ENCODE results near the gene ABCD4. TPM values are rescaled to one million over a fixed set of nuclear protein-coding genes. Genes with fewer than 3 reads are reported as not detected.

Gene ABCD4
- total and polyA plus RNA-seq, 2 experiments from 2014 or later = 60.5 to 73.1 TPM

DNA sequence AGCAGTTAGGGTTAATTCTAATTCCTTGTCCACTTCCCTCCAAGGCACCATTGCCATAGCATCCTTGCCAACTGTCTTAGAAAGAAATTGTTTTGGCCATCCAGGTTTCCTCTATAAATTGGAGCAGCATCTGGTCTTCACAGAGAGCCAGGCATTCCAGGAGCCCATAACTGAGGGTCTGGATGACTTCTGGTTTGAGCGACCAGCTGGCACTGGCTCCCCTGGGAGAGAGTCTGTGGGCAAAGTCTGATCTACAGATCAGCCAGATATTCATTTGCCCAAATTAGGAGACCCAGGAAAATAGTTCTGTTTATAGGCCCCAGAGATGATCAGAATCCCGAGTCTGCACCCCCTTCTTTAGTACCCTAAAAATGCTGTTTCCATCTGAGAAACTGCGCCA lies 47.5 kb downstream of the ABCD4 start:
- no peak overlapping the region for H3K4me2 ChIP-seq
- DNase-seq (ENCODE audit: low spot score) (no peak), ATAC-seq (no peak)
- H3K27me3 ChIP-seq (ENCODE audit: insufficient read depth) = peaks cover 28% of the 10 kb centered on the region
- no peak overlapping the region for H3K27ac ChIP-seq (ENCODE audit: low read depth)
- H4K20me1 ChIP-seq (replicated peaks; ENCODE audit: insufficient read depth) = no peaks in the 10 kb centered on the region
- Mint-ChIP-seq H3K4me1 (peaks cover 8% of the 10 kb centered on the region; the same call in 2 of the 3 replicates), H3K9me3 (no peaks in the 10 kb centered on the region; the same call in 2 of the 3 replicates), H3K27ac (no peak overlapping the region), H3K27me3 (ENCODE audit: insufficient read depth, low read depth, poor library complexity) (peaks cover 31% of the 10 kb centered on the region), H3K4me3 (no peak overlapping the region), H3K36me3 (ENCODE audit: low read depth) (no peaks in the 10 kb centered on the region)
- TF ChIP-seq, protein P1, sequence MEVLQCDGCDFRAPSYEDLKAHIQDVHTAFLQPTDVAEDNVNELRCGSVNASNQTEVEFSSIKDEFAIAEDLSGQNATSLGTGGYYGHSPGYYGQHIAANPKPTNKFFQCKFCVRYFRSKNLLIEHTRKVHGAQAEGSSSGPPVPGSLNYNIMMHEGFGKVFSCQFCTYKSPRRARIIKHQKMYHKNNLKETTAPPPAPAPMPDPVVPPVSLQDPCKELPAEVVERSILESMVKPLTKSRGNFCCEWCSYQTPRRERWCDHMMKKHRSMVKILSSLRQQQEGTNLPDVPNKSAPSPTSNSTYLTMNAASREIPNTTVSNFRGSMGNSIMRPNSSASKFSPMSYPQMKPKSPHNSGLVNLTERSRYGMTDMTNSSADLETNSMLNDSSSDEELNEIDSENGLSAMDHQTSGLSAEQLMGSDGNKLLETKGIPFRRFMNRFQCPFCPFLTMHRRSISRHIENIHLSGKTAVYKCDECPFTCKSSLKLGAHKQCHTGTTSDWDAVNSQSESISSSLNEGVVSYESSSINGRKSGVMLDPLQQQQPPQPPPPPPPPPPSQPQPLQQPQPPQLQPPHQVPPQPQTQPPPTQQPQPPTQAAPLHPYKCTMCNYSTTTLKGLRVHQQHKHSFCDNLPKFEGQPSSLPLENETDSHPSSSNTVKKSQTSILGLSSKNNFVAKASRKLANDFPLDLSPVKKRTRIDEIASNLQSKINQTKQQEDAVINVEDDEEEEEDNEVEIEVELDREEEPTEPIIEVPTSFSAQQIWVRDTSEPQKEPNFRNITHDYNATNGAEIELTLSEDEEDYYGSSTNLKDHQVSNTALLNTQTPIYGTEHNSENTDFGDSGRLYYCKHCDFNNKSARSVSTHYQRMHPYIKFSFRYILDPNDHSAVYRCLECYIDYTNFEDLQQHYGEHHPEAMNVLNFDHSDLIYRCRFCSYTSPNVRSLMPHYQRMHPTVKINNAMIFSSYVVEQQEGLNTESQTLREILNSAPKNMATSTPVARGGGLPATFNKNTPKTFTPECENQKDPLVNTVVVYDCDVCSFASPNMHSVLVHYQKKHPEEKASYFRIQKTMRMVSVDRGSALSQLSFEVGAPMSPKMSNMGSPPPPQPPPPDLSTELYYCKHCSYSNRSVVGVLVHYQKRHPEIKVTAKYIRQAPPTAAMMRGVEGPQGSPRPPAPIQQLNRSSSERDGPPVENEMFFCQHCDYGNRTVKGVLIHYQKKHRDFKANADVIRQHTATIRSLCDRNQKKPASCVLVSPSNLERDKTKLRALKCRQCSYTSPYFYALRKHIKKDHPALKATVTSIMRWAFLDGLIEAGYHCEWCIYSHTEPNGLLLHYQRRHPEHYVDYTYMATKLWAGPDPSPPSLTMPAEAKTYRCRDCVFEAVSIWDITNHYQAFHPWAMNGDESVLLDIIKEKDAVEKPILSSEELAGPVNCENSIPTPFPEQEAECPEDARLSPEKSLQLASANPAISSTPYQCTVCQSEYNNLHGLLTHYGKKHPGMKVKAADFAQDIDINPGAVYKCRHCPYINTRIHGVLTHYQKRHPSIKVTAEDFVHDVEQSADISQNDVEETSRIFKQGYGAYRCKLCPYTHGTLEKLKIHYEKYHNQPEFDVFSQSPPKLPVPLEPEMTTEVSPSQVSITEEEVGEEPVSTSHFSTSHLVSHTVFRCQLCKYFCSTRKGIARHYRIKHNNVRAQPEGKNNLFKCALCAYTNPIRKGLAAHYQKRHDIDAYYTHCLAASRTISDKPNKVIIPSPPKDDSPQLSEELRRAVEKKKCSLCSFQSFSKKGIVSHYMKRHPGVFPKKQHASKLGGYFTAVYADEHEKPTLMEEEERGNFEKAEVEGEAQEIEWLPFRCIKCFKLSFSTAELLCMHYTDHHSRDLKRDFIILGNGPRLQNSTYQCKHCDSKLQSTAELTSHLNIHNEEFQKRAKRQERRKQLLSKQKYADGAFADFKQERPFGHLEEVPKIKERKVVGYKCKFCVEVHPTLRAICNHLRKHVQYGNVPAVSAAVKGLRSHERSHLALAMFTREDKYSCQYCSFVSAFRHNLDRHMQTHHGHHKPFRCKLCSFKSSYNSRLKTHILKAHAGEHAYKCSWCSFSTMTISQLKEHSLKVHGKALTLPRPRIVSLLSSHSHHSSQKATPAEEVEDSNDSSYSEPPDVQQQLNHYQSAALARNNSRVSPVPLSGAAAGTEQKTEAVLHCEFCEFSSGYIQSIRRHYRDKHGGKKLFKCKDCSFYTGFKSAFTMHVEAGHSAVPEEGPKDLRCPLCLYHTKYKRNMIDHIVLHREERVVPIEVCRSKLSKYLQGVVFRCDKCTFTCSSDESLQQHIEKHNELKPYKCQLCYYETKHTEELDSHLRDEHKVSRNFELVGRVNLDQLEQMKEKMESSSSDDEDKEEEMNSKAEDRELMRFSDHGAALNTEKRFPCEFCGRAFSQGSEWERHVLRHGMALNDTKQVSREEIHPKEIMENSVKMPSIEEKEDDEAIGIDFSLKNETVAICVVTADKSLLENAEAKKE (CRISPR knock-in tag; IDR thresholded peaks at IDR 0.05) = no peak
- TF ChIP-seq EZH2 (IDR thresholded peaks at IDR 0.05; ENCODE audit: low read depth, unreplicated experiment) (no peak), POLR2AphosphoS5 (IDR thresholded peaks at IDR 0.05; ENCODE audit: low read depth) (no peak), EZH2phosphoT487 (IDR thresholded peaks at IDR 0.05; ENCODE audit: unreplicated experiment) (no peak), REST (IDR thresholded peaks at IDR 0.05; ENCODE audit: unreplicated experiment) (no peak), ZNF331 (CRISPR knock-in tag; IDR thresholded peaks at IDR 0.05; ENCODE audit: low read depth) (no peak), JUNB (IDR thresholded peaks at IDR 0.05; ENCODE audit: unreplicated experiment) (no peak), ZNF114 (CRISPR knock-in tag; IDR thresholded peaks at IDR 0.05) (no peak), NANOG (IDR thresholded peaks at IDR 0.05; ENCODE audit: borderline replicate concordance) (no peak), STAT1 (IDR thresholded peaks at IDR 0.05; ENCODE audit: unreplicated experiment) (no peak), CREB1 (CRISPR knock-in tag; IDR thresholded peaks at IDR 0.05; ENCODE audit: low read depth) (no peak)
- TF ChIP-seq, protein P2, sequence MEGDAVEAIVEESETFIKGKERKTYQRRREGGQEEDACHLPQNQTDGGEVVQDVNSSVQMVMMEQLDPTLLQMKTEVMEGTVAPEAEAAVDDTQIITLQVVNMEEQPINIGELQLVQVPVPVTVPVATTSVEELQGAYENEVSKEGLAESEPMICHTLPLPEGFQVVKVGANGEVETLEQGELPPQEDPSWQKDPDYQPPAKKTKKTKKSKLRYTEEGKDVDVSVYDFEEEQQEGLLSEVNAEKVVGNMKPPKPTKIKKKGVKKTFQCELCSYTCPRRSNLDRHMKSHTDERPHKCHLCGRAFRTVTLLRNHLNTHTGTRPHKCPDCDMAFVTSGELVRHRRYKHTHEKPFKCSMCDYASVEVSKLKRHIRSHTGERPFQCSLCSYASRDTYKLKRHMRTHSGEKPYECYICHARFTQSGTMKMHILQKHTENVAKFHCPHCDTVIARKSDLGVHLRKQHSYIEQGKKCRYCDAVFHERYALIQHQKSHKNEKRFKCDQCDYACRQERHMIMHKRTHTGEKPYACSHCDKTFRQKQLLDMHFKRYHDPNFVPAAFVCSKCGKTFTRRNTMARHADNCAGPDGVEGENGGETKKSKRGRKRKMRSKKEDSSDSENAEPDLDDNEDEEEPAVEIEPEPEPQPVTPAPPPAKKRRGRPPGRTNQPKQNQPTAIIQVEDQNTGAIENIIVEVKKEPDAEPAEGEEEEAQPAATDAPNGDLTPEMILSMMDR (conservative IDR thresholded peaks at IDR 0.05; ENCODE audit: low read depth in 2 of 2) = no peak
- TF ChIP-seq, protein P3, sequence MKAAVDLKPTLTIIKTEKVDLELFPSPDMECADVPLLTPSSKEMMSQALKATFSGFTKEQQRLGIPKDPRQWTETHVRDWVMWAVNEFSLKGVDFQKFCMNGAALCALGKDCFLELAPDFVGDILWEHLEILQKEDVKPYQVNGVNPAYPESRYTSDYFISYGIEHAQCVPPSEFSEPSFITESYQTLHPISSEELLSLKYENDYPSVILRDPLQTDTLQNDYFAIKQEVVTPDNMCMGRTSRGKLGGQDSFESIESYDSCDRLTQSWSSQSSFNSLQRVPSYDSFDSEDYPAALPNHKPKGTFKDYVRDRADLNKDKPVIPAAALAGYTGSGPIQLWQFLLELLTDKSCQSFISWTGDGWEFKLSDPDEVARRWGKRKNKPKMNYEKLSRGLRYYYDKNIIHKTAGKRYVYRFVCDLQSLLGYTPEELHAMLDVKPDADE (IDR thresholded peaks at IDR 0.05) = no peak
- H3K9me2 ChIP-seq (ENCODE audit: insufficient read depth) = no peaks in the 10 kb centered on the region
- 0 out of 2 replicates have a peak, but pooled peaks cover 6% of the 10 kb centered on the region for H3F3A ChIP-seq (replicated peaks; ENCODE audit: low read depth)
- H3K4me3 ChIP-seq = no peak overlapping the region
- H3K79me2 ChIP-seq (replicated peaks; ENCODE audit: insufficient read depth) = no peaks in the 10 kb centered on the region
- H3K4me1 ChIP-seq (ENCODE audit: insufficient read depth) = no peaks in the 10 kb centered on the region; the same call in 1 of the 2 replicates
- no peak overlapping the region for H2AFZ ChIP-seq
- H3K36me3 ChIP-seq (ENCODE audit: insufficient read depth) = no peaks in the 10 kb centered on the region
